ENCODE results near the gene CD40. TPM values are rescaled to one million over a fixed set of nuclear protein-coding genes. Genes with fewer than 3 reads are reported as not detected.
"Not testable (repeated sequence)": the region's sequence is repeated elsewhere in the genome, so short reads cannot be mapped to it uniquely, and the experiment has no call there.

CD40 gene
- total RNA-seq, 2 experiments from 2014 or later: 4.0 to 5.1 TPM

- no peaks in the 10 kb centered on the region for H3K4me1 Mint-ChIP-seq
- H3K27me3 Mint-ChIP-seq: peaks cover 32% of the 10 kb centered on the region
- no peak overlapping the region for H3K27ac Mint-ChIP-seq
- no peaks in the 10 kb centered on the region for H3K9me3 Mint-ChIP-seq (ENCODE audit: low read depth)
- no peak overlapping the region for H3K4me3 Mint-ChIP-seq
- ChIA-PET CTCF (interaction anchor here (1.1 to 1.6 kb wide), 2 partner anchors 12 to 77 kb away, joined by 3 to 5 read pairs; no protein-coding TSS in a partner anchor), POLR2A (no interaction called here)
- intact Hi-C loops (cut with DNase I, micrococcal nuclease): no loop called here
- peak; percentile 34 for DNase-seq
- no peaks in the 10 kb centered on the region for H3K36me3 Mint-ChIP-seq (ENCODE audit: low read depth)
- ATAC-seq: no peak
Measured at GRCh38 chr20:46099491-46100287, 18.4 kb upstream of the CD40 start.

GRCh38 chr20:46100444-46100843 is 17.7 kb upstream of the CD40 start:
- H3K9me3 Mint-ChIP-seq (ENCODE audit: low read depth); DNase-seq; intact Hi-C loops (cut with DNase I, micrococcal nuclease); ATAC-seq; H3K27ac Mint-ChIP-seq; H3K4me3 Mint-ChIP-seq; H3K36me3 Mint-ChIP-seq (ENCODE audit: low read depth); H3K4me1 Mint-ChIP-seq: not testable (repeated sequence)
- POLR2A ChIA-PET: interaction anchor here (0.6 kb wide), 1 partner anchor 139 kb away, joined by 3 read pairs; no protein-coding TSS in a partner anchor
- CTCF ChIA-PET: interaction anchor here (1.6 kb wide), 1 partner anchor 12 kb away, joined by 5 read pairs; no protein-coding TSS in a partner anchor
- peaks cover 38% of the 10 kb centered on the region for H3K27me3 Mint-ChIP-seq

GRCh38 chr20:46100988-46101387 is 17.1 kb upstream of the CD40 start:
- no peak overlapping the region for H3K27ac Mint-ChIP-seq
- ATAC-seq: no peak
- DNase-seq: no peak
- CTCF ChIA-PET: no interaction called here
- intact Hi-C loops (cut with DNase I, micrococcal nuclease): no loop called here
- no peaks in the 10 kb centered on the region for H3K4me1 Mint-ChIP-seq
- POLR2A ChIA-PET: interaction anchor here (0.6 kb wide), 1 partner anchor 139 kb away, joined by 3 read pairs; no protein-coding TSS in a partner anchor
- H3K27me3 Mint-ChIP-seq: peaks cover 40% of the 10 kb centered on the region
- no peaks in the 10 kb centered on the region for H3K36me3 Mint-ChIP-seq (ENCODE audit: low read depth)
- no peaks in the 10 kb centered on the region for H3K9me3 Mint-ChIP-seq (ENCODE audit: low read depth)
- no peak overlapping the region for H3K4me3 Mint-ChIP-seq

GRCh38 chr20:46101957-46102356 is 16.2 kb upstream of the CD40 start:
- POLR2A ChIA-PET: no interaction called here
- CTCF ChIA-PET: no interaction called here
- no peaks in the 10 kb centered on the region for H3K36me3 Mint-ChIP-seq (ENCODE audit: low read depth)
- no peaks in the 10 kb centered on the region for H3K4me1 Mint-ChIP-seq
- no peak for DNase-seq
- ATAC-seq: no peak
- no peak overlapping the region for H3K4me3 Mint-ChIP-seq
- no peaks in the 10 kb centered on the region for H3K9me3 Mint-ChIP-seq (ENCODE audit: low read depth)
- intact Hi-C loops (cut with DNase I, micrococcal nuclease): no loop called here
- H3K27me3 Mint-ChIP-seq: peaks cover 44% of the 10 kb centered on the region
- no peak overlapping the region for H3K27ac Mint-ChIP-seq

- no peak for DNase-seq
- CTCF ChIA-PET: interaction anchor here (1.0 kb wide), 1 partner anchor 30 kb away, joined by 3 read pairs; no protein-coding TSS in a partner anchor
- Mint-ChIP-seq H3K4me3 (no peak overlapping the region), H3K27me3 (peaks cover 48% of the 10 kb centered on the region), H3K4me1 (no peaks in the 10 kb centered on the region), H3K27ac (no peak overlapping the region), H3K36me3 (ENCODE audit: low read depth) (no peaks in the 10 kb centered on the region), H3K9me3 (ENCODE audit: low read depth) (no peaks in the 10 kb centered on the region)
- POLR2A ChIA-PET: no interaction called here
- intact Hi-C loops (cut with DNase I, micrococcal nuclease): no loop called here
- ATAC-seq: no peak
Measured at GRCh38 chr20:46102940-46103339, 15.2 kb upstream of the CD40 start.

- ChIA-PET CTCF (interaction anchor here (0.8 kb wide), 1 partner anchor 91 kb away, joined by 3 read pairs; no protein-coding TSS in a partner anchor), POLR2A (interaction anchor here (0.6 kb wide), 1 partner anchor 297 kb away, joined by 3 read pairs; no protein-coding TSS in a partner anchor)
- H3K27me3 Mint-ChIP-seq: peaks cover 50% of the 10 kb centered on the region
Measured at GRCh38 chr20:46104262-46104661, 13.9 kb upstream of the CD40 start.

GRCh38 chr20:46107061-46107460 is 11.1 kb upstream of the CD40 start:
- intact Hi-C loops (cut with DNase I, micrococcal nuclease): no loop called here
- H3K36me3 Mint-ChIP-seq (ENCODE audit: low read depth): no peaks in the 10 kb centered on the region
- no peaks in the 10 kb centered on the region for H3K9me3 Mint-ChIP-seq (ENCODE audit: low read depth)
- H3K27ac Mint-ChIP-seq: no peak overlapping the region
- peaks cover 8% of the 10 kb centered on the region for H3K4me1 Mint-ChIP-seq
- CTCF ChIA-PET: interaction anchor here (0.7 to 1.5 kb wide), 3 partner anchors 10 to 85 kb away, joined by 3 to 5 read pairs (median 4); no protein-coding TSS in a partner anchor
- no peak overlapping the region for H3K4me3 Mint-ChIP-seq
- ATAC-seq (no peak), DNase-seq (no peak)
- POLR2A ChIA-PET: no interaction called here
- peaks cover 44% of the 10 kb centered on the region for H3K27me3 Mint-ChIP-seq

More at GRCh38 chr20:46104262-46104661, 13.9 kb upstream of the CD40 start:
- H3K9me3 Mint-ChIP-seq (ENCODE audit: low read depth): no peaks in the 10 kb centered on the region
- H3K27ac Mint-ChIP-seq: no peak overlapping the region
- DNase-seq: no peak
- H3K36me3 Mint-ChIP-seq (ENCODE audit: low read depth): no peaks in the 10 kb centered on the region
- no peak overlapping the region for H3K4me3 Mint-ChIP-seq
- no peak for ATAC-seq
- no peaks in the 10 kb centered on the region for H3K4me1 Mint-ChIP-seq
- intact Hi-C loops (cut with DNase I, micrococcal nuclease): no loop called here

- no peak for DNase-seq
- Mint-ChIP-seq H3K36me3 (ENCODE audit: low read depth) (no peaks in the 10 kb centered on the region), H3K9me3 (ENCODE audit: low read depth) (no peaks in the 10 kb centered on the region), H3K27ac (no peak overlapping the region), H3K4me3 (no peak overlapping the region), H3K27me3 (peaks cover 41% of the 10 kb centered on the region), H3K4me1 (peaks cover 8% of the 10 kb centered on the region)
- peak; percentile 51 for ATAC-seq
- ChIA-PET POLR2A (no interaction called here), CTCF (interaction anchor here (0.7 to 1.4 kb wide), 2 partner anchors 86 to 122 kb away, joined by 3 to 5 read pairs; no protein-coding TSS in a partner anchor)
- intact Hi-C loops (cut with DNase I, micrococcal nuclease): no loop called here
Measured at GRCh38 chr20:46108435-46108841, 9.7 kb upstream of the CD40 start.

GRCh38 chr20:46108976-46109375 is 9.1 kb upstream of the CD40 start:
- Mint-ChIP-seq H3K4me1 (peaks cover 8% of the 10 kb centered on the region), H3K27ac (no peak overlapping the region), H3K27me3 (peaks cover 43% of the 10 kb centered on the region), H3K4me3 (no peak overlapping the region), H3K9me3 (ENCODE audit: low read depth) (no peaks in the 10 kb centered on the region), H3K36me3 (ENCODE audit: low read depth) (no peaks in the 10 kb centered on the region)
- ATAC-seq (no peak), DNase-seq (no peak)
- CTCF ChIA-PET: no interaction called here
- POLR2A ChIA-PET: no interaction called here
- intact Hi-C loops (cut with DNase I, micrococcal nuclease): no loop called here

GRCh38 chr20:46111028-46111835 is 6.9 kb upstream of the CD40 start:
- ATAC-seq (peak; percentile 60), DNase-seq (peak; percentile 51)
- Mint-ChIP-seq H3K9me3 (ENCODE audit: low read depth) (no peaks in the 10 kb centered on the region), H3K4me3 (no peak overlapping the region), H3K36me3 (ENCODE audit: low read depth) (no peaks in the 10 kb centered on the region), H3K27ac (no peak overlapping the region), H3K4me1 (peaks cover 8% of the 10 kb centered on the region), H3K27me3 (peaks cover 41% of the 10 kb centered on the region)
- ChIA-PET POLR2A (no interaction called here), CTCF (interaction anchor here (0.9 kb wide), 1 partner anchor 9 kb away, joined by 3 read pairs; no protein-coding TSS in a partner anchor)
- intact Hi-C loops (cut with DNase I, micrococcal nuclease): no loop called here

GRCh38 chr20:46111836-46112212 is 6.3 kb upstream of the CD40 start:
- Mint-ChIP-seq H3K9me3 (ENCODE audit: low read depth) (no peaks in the 10 kb centered on the region), H3K36me3 (ENCODE audit: low read depth) (no peaks in the 10 kb centered on the region), H3K27ac (no peak overlapping the region), H3K27me3 (peaks cover 40% of the 10 kb centered on the region), H3K4me3 (no peak overlapping the region), H3K4me1 (peaks cover 8% of the 10 kb centered on the region)
- intact Hi-C loops (cut with DNase I, micrococcal nuclease): no loop called here
- ATAC-seq: no peak
- CTCF ChIA-PET: no interaction called here
- no peak for DNase-seq
- POLR2A ChIA-PET: no interaction called here
